Bronchial epithelial cell (primary cell): Measurements from ENCODE around the gene SNX9. TPM values are rescaled to one million over a fixed set of nuclear protein-coding genes. Genes with fewer than 3 reads are reported as not detected.
"Not testable (repeated sequence)": the region's sequence is repeated elsewhere in the genome, so short reads cannot be mapped to it uniquely, and the experiment has no call there.

ENCODE experiments used
- DNase-seq: peaks from one replicate; pipeline ENCODE4 v3.0.0-alpha.2; 2010; ENCODE audit warnings: low read depth
- FAIRE-seq: peaks from 2 replicates; lab custom pipeline; 2011; peaks lifted over from hg19 to GRCh38; lab: Jason Lieb, UNC
- H3K27me3 ChIP-seq: 2 replicates; pipeline ENCODE4 v1.5.1; 2011; ENCODE audit warnings: low read length; ENCODE audit not compliant: control insufficient read depth, insufficient read depth
- H3K36me3 ChIP-seq: 2 replicates; pipeline ENCODE4 v1.5.1; 2011; ENCODE audit warnings: low read length; ENCODE audit not compliant: control insufficient read depth, insufficient read depth
- H3K4me3 ChIP-seq: 2 replicates; pipeline ENCODE4 v1.5.1; 2011; ENCODE audit warnings: mild to moderate bottlenecking, low read depth, low read length, control low read depth
- CTCF ChIP-seq: IDR thresholded peaks from 2 replicates; pipeline ENCODE4 v1.5.1; 2011; ENCODE audit warnings: mild to moderate bottlenecking, moderate library complexity, low read length, control low read depth, inconsistent platforms; ENCODE audit not compliant: insufficient read depth, severe bottlenecking
- total RNA-seq: library from RNA; depleted of rRNA; stranded (reverse); fragments of >200 nt; gene quantifications from 2 replicates; pipeline ENCODE4 v1.2.1, GENCODE V29; 2014

Gene SNX9
- total RNA-seq, 1 donor from 2014 or later = 26.6 TPM

GRCh38 chr6:157892363-157892877 is 69.4 kb downstream of the SNX9 start:
- TF ChIP-seq CTCF = no peak
- no peak overlapping the region for H3K4me3 ChIP-seq
- DNase-seq (no peak), FAIRE-seq (no peak)
- peaks cover 8% of the 10 kb centered on the region for H3K36me3 ChIP-seq
- no peaks in the 10 kb centered on the region for H3K27me3 ChIP-seq

GRCh38 chr6:157893238-157893637 is 70.2 kb downstream of the SNX9 start:
- DNase-seq (no peak), FAIRE-seq (no peak)
- TF ChIP-seq CTCF = no peak
- Histone ChIP-seq H3K36me3 (peaks cover 6% of the 10 kb centered on the region), H3K4me3 (no peak overlapping the region), H3K27me3 (no peaks in the 10 kb centered on the region)

GRCh38 chr6:157895585-157895984 is 72.5 kb downstream of the SNX9 start:
- TF ChIP-seq CTCF = no peak
- DNase-seq (no peak), FAIRE-seq (no peak)
- Histone ChIP-seq H3K27me3 (no peaks in the 10 kb centered on the region), H3K4me3 (no peak overlapping the region), H3K36me3 (peaks cover 7% of the 10 kb centered on the region)

- no peak overlapping the region for H3K4me3 ChIP-seq
- FAIRE-seq (no peak), DNase-seq (no peak)
- H3K27me3 ChIP-seq = no peaks in the 10 kb centered on the region
- TF ChIP-seq CTCF = no peak
- peaks cover 7% of the 10 kb centered on the region for H3K36me3 ChIP-seq
Measured at GRCh38 chr6:157896932-157897331, 73.9 kb downstream of the SNX9 start.

- DNase-seq (no peak), FAIRE-seq (no peak)
- no peak overlapping the region for H3K4me3 ChIP-seq
- peak; percentile 4 for TF ChIP-seq CTCF
- H3K27me3 ChIP-seq = no peaks in the 10 kb centered on the region
- peaks cover 6% of the 10 kb centered on the region for H3K36me3 ChIP-seq
Measured at GRCh38 chr6:157898169-157898568, 75.1 kb downstream of the SNX9 start.

GRCh38 chr6:157898640-157899039 is 75.6 kb downstream of the SNX9 start:
- H3K27me3 ChIP-seq = no peaks in the 10 kb centered on the region
- no peak overlapping the region for H3K4me3 ChIP-seq
- H3K36me3 ChIP-seq = peaks cover 8% of the 10 kb centered on the region
- no peak for TF ChIP-seq CTCF
- no peak for DNase-seq
- no peak for FAIRE-seq

- DNase-seq, H3K27me3 ChIP-seq, H3K4me3 ChIP-seq, H3K36me3 ChIP-seq, FAIRE-seq: not testable (repeated sequence)
Measured at GRCh38 chr6:157900262-157900661, 77.2 kb downstream of the SNX9 start.

GRCh38 chr6:157900751-157901150 is 77.7 kb downstream of the SNX9 start:
- not testable (repeated sequence) for H3K36me3 ChIP-seq, FAIRE-seq, DNase-seq, H3K4me3 ChIP-seq, H3K27me3 ChIP-seq
